Islet of Langerhans (tissue), 1 donor: ENCODE results near the gene MYL7.

ENCODE experiments used
- FAIRE-seq: peaks from one replicate; lab custom pipeline; 2011; peaks lifted over from hg19 to GRCh38; lab: Jason Lieb, UNC

Gene MYL7

GRCh38 chr7:44110719-44111635 lies 30.2 kb downstream of the MYL7 start:
- FAIRE-seq, result no peak

- FAIRE-seq, result no peak
Observed at GRCh38 chr7:44109991-44110390, 31.1 kb downstream of the MYL7 start.

GRCh38 chr7:44108768-44109750 lies 32.1 kb downstream of the MYL7 start:
- FAIRE-seq, result no peak

DNA sequence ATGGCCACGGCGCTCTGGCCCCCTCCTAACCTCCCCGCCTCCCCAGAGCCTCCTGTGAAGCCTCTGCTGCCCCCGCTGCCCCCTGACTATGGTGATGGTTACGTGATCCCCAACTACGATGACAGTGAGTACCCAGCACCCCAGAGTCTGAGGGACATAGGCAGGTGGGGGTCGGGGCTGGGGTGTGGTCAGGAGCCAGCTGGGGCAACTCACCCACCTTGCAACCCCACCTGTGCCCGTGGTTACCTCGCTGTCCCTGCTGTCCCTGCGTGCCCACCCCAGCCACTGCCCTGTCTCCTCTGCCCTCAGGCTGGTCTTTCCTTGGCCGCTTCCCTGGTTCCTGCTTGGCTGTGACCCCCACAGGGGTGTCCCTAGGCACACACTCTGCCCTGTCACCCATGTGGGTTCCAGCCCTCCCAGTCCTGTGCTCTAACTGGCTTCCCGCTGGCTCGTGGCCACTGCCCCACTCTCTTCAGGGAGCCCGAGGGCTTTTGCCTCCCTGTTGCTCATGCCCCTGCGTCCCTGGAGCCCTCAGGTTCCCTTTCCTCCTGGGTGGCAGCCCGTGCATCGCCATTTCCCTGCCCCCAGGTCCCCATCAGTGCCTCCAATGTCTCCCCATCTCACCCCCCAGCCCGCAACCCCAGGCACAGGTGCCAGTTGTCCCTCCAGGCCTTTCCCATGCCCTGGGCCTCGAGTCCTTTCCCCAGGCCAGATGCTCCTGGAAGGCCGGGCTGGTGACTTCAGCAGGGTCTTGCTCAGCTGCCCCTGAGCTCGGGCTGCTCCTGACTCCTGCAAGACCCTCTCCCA lies 33.0 kb downstream of the MYL7 start:
- FAIRE-seq, result no peak

- FAIRE-seq, result no peak
Observed at GRCh38 chr7:44107116-44107960, 33.8 kb downstream of the MYL7 start.

- FAIRE-seq, result no peak
Observed at GRCh38 chr7:44106311-44107065, 34.6 kb downstream of the MYL7 start.

DNA sequence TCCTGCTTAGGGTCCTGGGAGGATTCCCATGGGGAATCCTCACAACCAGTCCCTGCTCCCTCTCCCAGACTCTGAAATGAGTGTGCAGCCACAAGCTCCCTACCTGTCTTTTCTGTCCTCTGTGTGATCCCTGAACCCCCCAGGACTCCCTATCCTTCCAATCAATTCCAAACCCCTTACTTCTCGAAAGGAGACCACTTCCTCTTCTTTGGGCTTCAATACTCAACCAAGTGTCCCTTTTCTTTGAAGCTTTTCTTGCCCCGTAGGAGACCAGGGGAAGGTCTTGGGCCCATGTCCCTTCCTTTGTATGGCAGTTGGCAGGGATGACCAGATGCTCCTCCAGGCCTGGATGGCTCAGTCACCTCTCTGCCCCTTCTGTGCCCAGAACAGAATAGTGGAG lies 35.3 kb downstream of the MYL7 start:
- FAIRE-seq, result no peak

DNA sequence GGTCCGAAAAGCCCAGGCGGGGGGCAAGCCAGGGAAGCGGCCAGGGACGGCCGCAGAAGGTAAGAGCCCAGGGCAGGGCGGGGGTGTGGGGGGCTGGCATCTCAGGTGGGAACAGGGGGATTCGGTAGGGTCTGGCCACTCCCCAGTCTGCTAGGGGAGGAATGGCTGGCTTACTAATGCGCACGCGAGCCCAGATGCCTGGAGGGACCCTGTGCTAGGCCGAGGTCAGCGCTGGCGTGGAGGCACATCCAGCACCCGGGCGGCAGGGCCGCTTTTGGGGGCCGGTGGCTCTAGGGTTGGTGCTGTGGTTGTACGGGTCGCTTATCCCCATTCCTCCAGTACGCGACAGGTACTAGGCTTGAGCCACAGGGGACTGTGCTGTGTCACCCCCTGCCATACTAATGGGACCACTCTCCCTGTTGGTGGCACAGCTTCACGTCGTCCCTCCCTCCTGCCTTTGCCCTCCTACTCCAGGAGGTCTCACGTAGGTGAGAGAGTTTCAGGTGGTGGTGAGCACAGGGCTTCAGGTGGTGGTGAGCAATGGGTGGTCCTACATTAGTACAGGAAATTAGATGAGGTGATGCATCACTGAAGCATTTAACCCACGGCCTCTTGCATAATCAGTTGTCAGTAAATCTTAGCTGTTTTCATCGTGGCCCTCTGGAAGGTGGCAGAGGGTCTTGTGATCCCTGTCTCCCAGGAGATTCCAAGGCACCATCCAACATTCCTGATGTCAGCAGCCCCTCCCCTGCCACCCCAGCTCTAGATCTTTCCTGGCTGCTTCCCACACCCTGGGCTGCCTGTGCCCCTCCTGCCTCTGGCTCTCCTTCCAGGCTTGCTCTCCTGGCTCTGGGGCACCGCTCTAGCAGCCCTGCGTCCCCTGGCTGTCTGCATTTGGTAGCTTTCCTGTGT lies 36.0 kb downstream of the MYL7 start:
- no peak for FAIRE-seq

DNA sequence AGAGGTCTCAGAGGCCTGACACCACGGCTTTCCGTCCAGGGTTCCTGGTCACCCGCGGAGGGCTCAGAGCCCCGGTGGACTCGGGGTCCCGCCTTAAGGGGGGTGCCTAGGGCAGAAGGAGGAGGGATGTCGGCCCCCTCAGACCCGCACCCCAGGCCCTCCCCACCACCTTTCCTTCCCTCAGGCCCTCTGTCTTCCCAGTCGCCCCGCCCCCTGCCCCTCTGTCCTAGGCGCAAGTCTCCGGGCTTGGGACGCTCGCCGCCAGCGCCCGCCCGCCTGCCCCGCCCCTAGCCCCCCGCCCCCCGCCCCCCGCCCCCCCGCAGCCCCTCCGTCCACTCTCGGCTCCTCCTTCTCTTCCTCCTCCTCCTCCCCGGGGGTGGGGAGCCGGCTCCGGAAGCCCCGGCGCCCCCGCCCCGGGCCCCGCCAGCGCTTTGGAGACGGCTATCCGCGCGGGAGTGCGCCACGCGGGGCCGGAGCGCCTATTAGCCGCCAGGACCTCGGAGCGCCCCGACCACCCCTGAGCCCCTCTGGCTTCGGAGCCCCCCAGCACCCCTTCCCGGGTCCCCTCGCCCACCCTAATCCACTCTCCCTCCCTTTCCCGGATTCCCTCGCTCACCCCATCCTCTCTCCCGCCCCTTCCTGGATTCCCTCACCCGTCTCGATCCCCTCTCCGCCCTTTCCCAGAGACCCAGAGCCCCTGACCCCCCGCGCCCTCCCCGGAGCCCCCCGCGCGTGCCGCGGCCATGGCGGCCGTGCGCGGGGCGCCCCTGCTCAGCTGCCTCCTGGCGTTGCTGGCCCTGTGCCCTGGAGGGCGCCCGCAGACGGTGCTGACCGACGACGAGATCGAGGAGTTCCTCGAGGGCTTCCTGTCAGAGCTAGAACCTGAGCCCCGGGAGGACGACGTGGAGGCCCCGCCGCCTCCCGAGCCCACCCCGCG lies 36.9 kb downstream of the MYL7 start, which contains the start of gene AEBP1:
TSS of gene AEBP1 (plus strand) at position 423 of the 937 bp plus-strand sequence. CDS start at position 744, 321 bp downstream.
- no peak for FAIRE-seq

DNA sequence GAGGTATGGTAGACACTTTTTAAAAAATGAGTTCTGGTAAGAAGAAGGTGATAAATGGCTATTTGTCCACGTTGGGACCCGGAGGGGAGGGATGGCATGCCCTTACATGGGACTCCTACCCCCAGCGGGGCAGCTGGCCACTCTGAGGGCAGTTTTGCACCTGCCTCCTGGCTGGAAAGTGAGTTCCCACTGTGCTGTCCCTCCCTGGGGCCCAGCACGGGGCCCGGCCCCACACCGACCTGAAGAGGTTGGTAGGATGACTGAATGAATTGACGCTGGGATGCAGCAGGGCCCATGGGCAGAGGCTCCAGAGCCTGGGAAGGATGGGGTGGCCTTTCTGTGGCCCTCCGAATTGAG lies 37.6 kb downstream of the MYL7 start:
- FAIRE-seq, result no peak

GRCh38 chr7:44102846-44103565 lies 38.1 kb downstream of the MYL7 start:
- no peak for FAIRE-seq

DNA sequence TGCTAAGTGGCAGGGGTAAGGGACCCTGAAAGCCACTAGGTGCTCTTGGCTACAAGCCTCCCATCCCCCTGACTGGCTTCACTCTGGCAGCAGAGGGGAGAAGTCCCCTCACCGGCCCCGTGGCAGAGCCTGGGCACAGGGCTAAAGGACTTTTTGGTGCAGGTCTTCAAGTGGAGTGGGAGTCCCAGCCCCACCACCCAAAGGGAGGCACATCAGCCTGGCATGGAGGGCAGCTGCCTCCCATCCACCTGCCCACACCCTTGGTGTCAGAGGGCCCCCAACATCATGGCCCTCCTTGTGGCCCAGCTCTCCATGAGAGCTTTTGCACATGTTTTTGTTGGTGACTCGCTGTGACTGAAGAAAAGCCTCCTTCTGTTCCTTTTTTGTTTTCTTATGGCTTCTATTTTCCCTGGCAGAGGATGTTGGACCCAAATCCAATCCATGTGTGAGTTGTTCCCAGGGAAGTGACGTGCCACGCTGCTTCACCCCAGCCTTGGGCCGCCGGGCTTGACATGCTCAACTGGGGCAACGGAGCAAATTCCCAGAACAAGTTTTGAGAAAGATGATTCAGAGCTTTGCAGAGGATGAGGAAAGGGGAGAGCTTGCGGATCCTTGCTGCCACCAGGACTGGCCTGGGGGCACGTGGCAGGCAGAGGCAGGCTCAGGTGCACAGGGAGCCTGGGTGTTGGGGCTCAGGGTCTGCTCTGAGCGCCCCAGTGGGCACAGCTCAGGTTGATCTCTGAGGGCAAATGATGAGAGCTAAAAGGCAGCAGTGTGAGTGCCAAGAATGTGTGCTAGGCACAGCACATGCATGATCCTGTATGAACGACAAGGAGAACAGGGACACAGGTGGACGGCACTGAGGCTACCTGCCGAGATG lies 38.9 kb downstream of the MYL7 start:
- no peak for FAIRE-seq

DNA sequence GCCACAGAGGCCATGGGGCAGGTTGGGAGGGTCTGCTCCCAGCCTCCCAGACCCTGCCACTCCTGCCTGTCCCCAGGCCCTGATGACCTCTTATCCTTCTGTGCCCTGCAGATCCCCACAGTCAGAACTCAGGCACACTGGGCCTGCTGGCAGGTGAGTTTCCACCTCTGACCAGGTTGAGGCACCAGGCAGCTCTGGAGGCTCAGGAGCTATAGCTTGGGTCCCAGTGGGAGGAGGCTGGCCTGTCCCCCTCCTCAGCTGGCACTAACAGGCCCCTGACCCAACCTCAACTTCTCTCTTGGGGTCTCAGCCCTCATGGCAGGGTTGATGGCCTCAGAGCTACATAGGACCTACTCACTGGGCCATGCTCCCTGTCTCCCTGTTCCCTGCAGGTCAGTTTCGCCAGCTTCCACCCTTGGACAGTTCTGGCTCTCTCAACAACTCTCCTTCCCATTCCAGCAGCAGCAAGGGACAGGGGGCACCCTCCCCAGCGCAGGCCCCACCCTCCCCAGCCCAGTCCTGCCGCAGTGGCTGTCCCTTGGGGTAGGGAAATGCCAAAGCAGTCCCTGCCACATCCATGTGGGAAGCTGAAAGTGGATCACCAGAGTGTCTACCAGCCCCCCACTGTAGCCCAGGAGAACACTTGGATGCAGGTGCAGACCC lies 39.7 kb downstream of the MYL7 start:
- no peak for FAIRE-seq

DNA sequence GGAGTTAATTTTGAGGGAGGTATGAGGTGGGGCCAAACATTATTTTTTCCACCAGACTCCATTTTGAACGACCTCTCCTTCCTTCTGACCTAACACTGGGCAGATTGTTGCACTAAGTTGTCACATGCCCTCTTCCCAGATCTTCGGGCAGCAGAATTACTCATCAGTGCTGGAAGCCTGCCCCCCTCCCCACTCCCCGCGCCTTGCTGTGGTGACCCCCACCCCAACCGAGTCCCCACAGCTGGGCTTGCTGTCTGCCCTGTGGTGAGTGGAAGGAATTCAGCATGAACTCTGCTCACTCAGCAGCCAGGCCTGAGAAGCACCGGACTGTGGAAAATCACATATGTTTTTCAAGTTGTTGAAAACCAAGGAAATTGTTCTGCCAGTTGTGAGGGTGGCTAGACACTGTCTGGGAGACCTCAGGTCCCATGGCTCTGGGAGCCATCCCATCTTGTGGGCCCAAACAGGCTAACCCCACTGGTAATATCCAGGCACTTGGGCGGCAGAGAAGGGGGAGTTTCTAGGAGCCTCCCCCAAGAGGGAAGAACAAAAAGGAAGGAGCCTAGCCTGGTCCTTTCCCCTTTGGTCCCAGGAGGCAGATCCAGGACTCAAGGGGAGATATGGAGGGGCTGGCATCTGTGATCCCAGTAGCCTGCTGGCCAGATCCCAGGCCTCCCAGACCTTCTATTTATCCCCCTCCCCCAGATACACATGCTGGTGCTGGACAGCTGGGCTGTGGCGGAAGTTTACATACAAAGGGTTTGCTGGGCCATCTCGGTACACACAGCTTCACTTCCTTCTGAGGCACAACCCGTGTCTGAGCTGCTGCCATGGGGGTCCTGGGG lies 40.5 kb downstream of the MYL7 start:
- FAIRE-seq, result no peak

DNA sequence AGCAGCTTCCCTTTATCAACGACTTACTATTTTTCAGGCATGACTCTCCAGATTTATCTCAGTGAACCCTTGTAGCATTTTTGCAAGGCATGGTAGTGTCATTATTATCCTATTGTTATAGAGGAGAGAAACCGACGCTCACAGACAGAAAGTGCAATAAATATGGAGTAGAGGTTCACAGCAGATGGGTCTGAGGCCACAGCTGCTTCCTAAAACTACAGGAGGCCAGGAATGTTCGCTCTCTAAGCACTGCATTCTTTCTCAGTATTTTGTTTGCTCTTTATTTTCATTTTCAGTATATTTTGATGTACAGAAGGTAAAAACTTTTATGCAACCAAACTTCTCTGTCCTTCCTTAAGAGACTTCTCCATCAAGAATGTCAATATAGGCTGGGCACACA lies 41.5 kb downstream of the MYL7 start:
- no peak for FAIRE-seq
